NCI-H2196 treated with DMSO at 0.1 percent for 48 hours (cell line): ENCODE measurements around the gene BDH1.

Experiments used
- DNase-seq: peaks from one replicate; lab custom pipeline; 2025; ENCODE audit not compliant: unreplicated experiment; lab: John Stamatoyannopoulos, UW

BDH1 gene

GRCh38 chr3:197464794-197465193 is 91.0 kb downstream of the BDH1 start:
- DNase-seq, result no peak

GRCh38 chr3:197463279-197463678 is 92.5 kb downstream of the BDH1 start:
- no peak for DNase-seq

- DNase-seq, result no peak
These were observed 93.0 kb downstream of the BDH1 start for GRCh38 chr3:197462808-197463207.

GRCh38 chr3:197460639-197461038 is 95.1 kb downstream of the BDH1 start:
- no peak for DNase-seq

GRCh38 chr3:197460002-197460401 is 95.8 kb downstream of the BDH1 start:
- DNase-seq, result no peak
